ENCODE results near the gene NECTIN1. TPM values are rescaled to one million over a fixed set of nuclear protein-coding genes. Genes with fewer than 3 reads are reported as not detected.

The NECTIN1 gene
- total and polyA plus RNA-seq, 2 experiments from 2014 or later: 3.6 to 7.4 TPM

DNA sequence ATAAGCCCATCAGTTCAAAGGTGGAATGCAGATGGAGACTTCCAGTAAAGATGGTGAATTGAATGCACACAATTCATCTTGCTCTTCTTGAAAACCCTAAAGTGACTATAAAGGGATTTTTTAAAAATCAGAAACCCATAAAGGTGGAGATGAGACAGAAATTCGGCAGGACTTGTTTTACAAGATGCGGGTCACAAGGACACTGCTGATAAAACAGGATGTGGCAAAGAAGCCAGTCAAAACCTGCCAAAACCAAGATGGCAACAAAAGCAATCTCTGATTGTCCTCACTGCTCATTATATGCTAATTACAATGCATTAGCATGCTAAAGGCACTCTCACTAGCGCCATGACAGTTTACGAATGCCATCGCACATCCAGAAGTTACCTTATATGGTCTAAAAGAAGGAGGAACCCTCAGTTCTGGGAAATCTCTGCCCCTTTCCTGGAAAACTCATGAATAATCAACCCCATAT is 137.1 kb downstream of the NECTIN1 start:
- H3K4me1 ChIP-seq (ENCODE audit: insufficient read depth): peaks cover 4% of the 10 kb centered on the region
- DNase-seq (ENCODE audit: low spot score): no peak
- no peak overlapping the region for H3K4me3 ChIP-seq
- H3K9me2 ChIP-seq (replicated peaks; ENCODE audit: insufficient read depth): no peaks in the 10 kb centered on the region
- no peak overlapping the region for H3K4me2 ChIP-seq
- no peaks in the 10 kb centered on the region for H3K9me3 ChIP-seq (ENCODE audit: low read depth)
- no peak overlapping the region for H2AFZ ChIP-seq
- no peaks in the 10 kb centered on the region for H3K79me2 ChIP-seq
- WGBS (ENCODE audit: low lambda C conversion rate, missing lambda C conversion rate): 63% methylated on average over 5 of the region's 5 CpGs
- TF ChIP-seq, protein P1, sequence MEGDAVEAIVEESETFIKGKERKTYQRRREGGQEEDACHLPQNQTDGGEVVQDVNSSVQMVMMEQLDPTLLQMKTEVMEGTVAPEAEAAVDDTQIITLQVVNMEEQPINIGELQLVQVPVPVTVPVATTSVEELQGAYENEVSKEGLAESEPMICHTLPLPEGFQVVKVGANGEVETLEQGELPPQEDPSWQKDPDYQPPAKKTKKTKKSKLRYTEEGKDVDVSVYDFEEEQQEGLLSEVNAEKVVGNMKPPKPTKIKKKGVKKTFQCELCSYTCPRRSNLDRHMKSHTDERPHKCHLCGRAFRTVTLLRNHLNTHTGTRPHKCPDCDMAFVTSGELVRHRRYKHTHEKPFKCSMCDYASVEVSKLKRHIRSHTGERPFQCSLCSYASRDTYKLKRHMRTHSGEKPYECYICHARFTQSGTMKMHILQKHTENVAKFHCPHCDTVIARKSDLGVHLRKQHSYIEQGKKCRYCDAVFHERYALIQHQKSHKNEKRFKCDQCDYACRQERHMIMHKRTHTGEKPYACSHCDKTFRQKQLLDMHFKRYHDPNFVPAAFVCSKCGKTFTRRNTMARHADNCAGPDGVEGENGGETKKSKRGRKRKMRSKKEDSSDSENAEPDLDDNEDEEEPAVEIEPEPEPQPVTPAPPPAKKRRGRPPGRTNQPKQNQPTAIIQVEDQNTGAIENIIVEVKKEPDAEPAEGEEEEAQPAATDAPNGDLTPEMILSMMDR (IDR thresholded peaks at IDR 0.05; ENCODE audit: poor library complexity): no peak
- TF ChIP-seq EZH2phosphoT487 (IDR thresholded peaks at IDR 0.05; ENCODE audit: low read depth, severe bottlenecking, unreplicated experiment) (no peak), EZH2 (IDR thresholded peaks at IDR 0.05; ENCODE audit: borderline replicate concordance) (no peak)
- no peaks in the 10 kb centered on the region for H3K27me3 ChIP-seq
- H3K36me3 ChIP-seq (replicated peaks; ENCODE audit: insufficient read depth, low read depth): no peaks in the 10 kb centered on the region
- no peak overlapping the region for H3K27ac ChIP-seq
- no peaks in the 10 kb centered on the region for H4K20me1 ChIP-seq (ENCODE audit: insufficient read depth, poor library complexity, severe bottlenecking)

DNA sequence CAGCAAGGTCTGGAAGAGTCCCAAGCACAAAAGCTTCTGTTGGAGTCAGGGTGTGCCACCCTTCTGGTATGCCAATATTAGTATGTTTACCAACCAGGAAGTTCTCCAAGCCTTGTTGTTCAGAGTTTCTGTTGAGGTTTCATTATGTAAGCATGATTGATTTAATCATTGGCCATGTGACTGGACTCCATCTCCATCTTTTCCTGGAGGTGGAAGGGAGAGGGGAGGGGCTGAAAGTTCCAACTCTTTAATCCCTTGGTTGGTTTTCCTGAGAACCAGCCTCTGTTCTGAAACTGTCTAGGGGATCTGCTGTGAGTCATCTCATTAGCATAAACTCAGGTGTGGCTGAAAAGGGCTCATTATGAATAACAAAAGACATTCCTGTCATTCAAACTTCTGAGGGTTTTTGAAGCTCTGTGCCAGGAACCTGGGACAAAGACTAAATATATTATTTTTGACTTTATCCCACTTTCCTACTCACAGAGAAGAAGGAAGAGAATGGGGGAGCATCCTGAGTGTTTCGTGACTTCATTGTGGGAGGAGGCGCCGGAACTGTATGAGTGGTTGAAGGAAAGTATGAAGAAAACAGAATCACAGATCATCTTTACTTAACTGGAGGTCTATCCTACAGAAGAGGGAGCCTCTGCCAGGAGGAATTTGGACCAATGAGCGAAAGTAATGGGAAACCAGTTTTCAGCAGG is 138.2 kb downstream of the NECTIN1 start:
- WGBS (ENCODE audit: low lambda C conversion rate, missing lambda C conversion rate): 75% methylated on average over 4 of the region's 4 CpGs
- Histone ChIP-seq H3K9me2 (replicated peaks; ENCODE audit: insufficient read depth) (no peaks in the 10 kb centered on the region), H4K20me1 (ENCODE audit: insufficient read depth, poor library complexity, severe bottlenecking) (no peaks in the 10 kb centered on the region), H3K4me2 (no peak overlapping the region), H3K4me1 (ENCODE audit: insufficient read depth) (peaks cover 4% of the 10 kb centered on the region), H3K4me3 (no peak overlapping the region), H2AFZ (no peak overlapping the region), H3K36me3 (replicated peaks; ENCODE audit: insufficient read depth, low read depth) (no peaks in the 10 kb centered on the region), H3K27me3 (peaks cover 2% of the 10 kb centered on the region), H3K27ac (no peak overlapping the region), H3K9me3 (ENCODE audit: low read depth) (no peaks in the 10 kb centered on the region), H3K79me2 (no peaks in the 10 kb centered on the region)
- no peak for TF ChIP-seq EZH2 (IDR thresholded peaks at IDR 0.05; ENCODE audit: borderline replicate concordance)
- peak; percentile 27 for DNase-seq (ENCODE audit: low spot score)

DNA sequence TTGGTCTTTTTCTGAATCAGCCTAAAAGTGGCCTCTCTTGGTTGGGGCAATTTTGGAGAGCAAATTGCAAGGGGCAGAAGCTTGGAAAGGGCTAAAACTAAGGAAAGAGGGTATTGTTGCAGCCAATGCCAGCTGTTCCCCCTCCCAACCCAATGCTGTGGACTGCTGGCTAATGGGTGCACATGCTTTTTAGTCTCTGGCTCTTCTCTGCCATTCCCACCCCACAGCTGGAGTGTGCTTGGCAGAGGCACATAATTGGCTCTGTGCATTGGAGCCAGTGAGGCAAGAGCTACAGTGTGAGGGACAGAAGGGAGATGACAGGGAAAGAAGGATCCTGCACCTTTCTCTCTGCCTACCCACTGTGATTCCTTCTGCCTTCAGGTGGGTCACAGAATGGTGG is 140.0 kb downstream of the NECTIN1 start:
- DNase-seq (ENCODE audit: low spot score): no peak
- Histone ChIP-seq H2AFZ (no peak overlapping the region), H3K79me2 (no peaks in the 10 kb centered on the region), H3K27ac (no peak overlapping the region), H3K4me1 (ENCODE audit: insufficient read depth) (peaks cover 11% of the 10 kb centered on the region), H3K4me2 (no peak overlapping the region), H3K4me3 (no peak overlapping the region), H3K27me3 (peaks cover 7% of the 10 kb centered on the region), H3K9me3 (ENCODE audit: low read depth) (no peaks in the 10 kb centered on the region), H3K9me2 (replicated peaks; ENCODE audit: insufficient read depth) (no peaks in the 10 kb centered on the region), H4K20me1 (ENCODE audit: insufficient read depth, poor library complexity, severe bottlenecking) (no peaks in the 10 kb centered on the region), H3K36me3 (replicated peaks; ENCODE audit: insufficient read depth, low read depth) (no peaks in the 10 kb centered on the region)
- TF ChIP-seq, protein P1 (IDR thresholded peaks at IDR 0.05; ENCODE audit: poor library complexity): no peak
- TF ChIP-seq EZH2 (IDR thresholded peaks at IDR 0.05; ENCODE audit: borderline replicate concordance) (no peak), EZH2phosphoT487 (IDR thresholded peaks at IDR 0.05; ENCODE audit: low read depth, severe bottlenecking, unreplicated experiment) (no peak)

Small RNA genes within 50 kb of the gene (small RNA-seq; reads per million reads assigned to genes)
- gene RNU6-1123P: not detected
